Measurements from ENCODE around the gene CD46. TPM values are rescaled to one million over a fixed set of nuclear protein-coding genes. Genes with fewer than 3 reads are reported as not detected.

Gene CD46
- total RNA-seq, 1 experiment from 2014 or later: 100 TPM

GRCh38 chr1:207811920-207812720, 60.3 kb downstream of the CD46 start:
- intact Hi-C loops (cut with micrococcal nuclease): no loop called here
- ATAC-seq (peak; percentile 85), DNase-seq (ENCODE audit: low read depth, low spot score) (no peak)
- Histone ChIP-seq H3K27me3 (ENCODE audit: insufficient read depth, low read length) (no peaks in the 10 kb centered on the region), H3K9me3 (ENCODE audit: control insufficient read depth in 1 of 2, insufficient read depth in 1 of 2, low read depth in 1 of 2, low read length in 2 of 2) (no peaks in the 10 kb centered on the region), H4K20me1 (ENCODE audit: insufficient read depth) (no peaks in the 10 kb centered on the region), H2AFZ (ENCODE audit: low read depth, low read length, poor library complexity, severe bottlenecking) (no peak overlapping the region), H3K9me2 (ENCODE audit: insufficient read depth) (no peaks in the 10 kb centered on the region), H3K79me2 (ENCODE audit: insufficient read depth, low read length) (no peaks in the 10 kb centered on the region), H3K36me3 (ENCODE audit: control insufficient read depth in 1 of 2, insufficient read depth in 2 of 2, low read length in 2 of 2) (peaks cover 0 to 17% of the 10 kb centered on the region in 2 experiments; a peak in 3 of 4 replicates), H3K9ac (ENCODE audit: low read length) (no peak overlapping the region), H3K4me3 (replicated peaks in 1 of 2; ENCODE audit: low read depth in 1 of 2, low read length in 2 of 2) (no peak overlapping the region), H3K4me2 (ENCODE audit: low read length) (no peak overlapping the region), H3K4me1 (ENCODE audit: control insufficient read depth in 1 of 2, insufficient read depth in 2 of 2, low read length in 2 of 2) (peaks cover 3 to 23% of the 10 kb centered on the region in 2 experiments; a peak in 3 of 4 replicates), H3K27ac (ENCODE audit: low read depth, low read length) (no peak overlapping the region)
- TF ChIP-seq RAD21 (IDR thresholded peaks at IDR 0.05; ENCODE audit: low read depth) (peak; percentile 39), POLR2A (IDR thresholded peaks at IDR 0.05; ENCODE audit: borderline replicate concordance, extremely low read depth, insufficient read depth, insufficient read length) (no peak), FOSL1 (IDR thresholded peaks at IDR 0.05; ENCODE audit: low read depth) (no peak), ELF1 (IDR thresholded peaks at IDR 0.05; ENCODE audit: borderline replicate concordance, low read depth) (no peak), MAX (IDR thresholded peaks at IDR 0.05) (peak; percentile 16; the same call in 1 of the 2 replicates), EZH2 (IDR thresholded peaks at IDR 0.05) (no peak), CTCF (IDR thresholded peaks at IDR 0.05 in 2 of 3, conservative IDR thresholded peaks at IDR 0.05 in 1 of 3; ENCODE audit: borderline replicate concordance in 1 of 3, insufficient read depth in 1 of 3, low read depth in 2 of 3, low read length in 2 of 3) (peak in 2 of 3 experiments; percentile 48 to 64; a peak in 5 of 6 replicates)
- RAD21 ChIA-PET (ENCODE audit: low non-redundant PET in 1 of 2, low total read pairs in 2 of 2, uncharacterized antibody in 2 of 2, unreplicated experiment in 2 of 2): no interaction called here
- POLR2A ChIA-PET: no interaction called here
- no TSS peak for BruUV-seq (replicated peaks)
- CTCF ChIA-PET: interaction anchor here (0.7 to 1.3 kb wide), 5 partner anchors 11 to 113 kb away, joined by 3 to 4 read pairs (median 4); no protein-coding TSS in a partner anchor

Data from HCT116 (cell line).